SW480 (cell line): ENCODE results near the gene SPSB2.

Experiments used
- DNase-seq: peaks from one replicate; pipeline ENCODE4 v3.0.0-alpha.2; 2016; ENCODE audit warnings: low spot score

Gene SPSB2

DNA sequence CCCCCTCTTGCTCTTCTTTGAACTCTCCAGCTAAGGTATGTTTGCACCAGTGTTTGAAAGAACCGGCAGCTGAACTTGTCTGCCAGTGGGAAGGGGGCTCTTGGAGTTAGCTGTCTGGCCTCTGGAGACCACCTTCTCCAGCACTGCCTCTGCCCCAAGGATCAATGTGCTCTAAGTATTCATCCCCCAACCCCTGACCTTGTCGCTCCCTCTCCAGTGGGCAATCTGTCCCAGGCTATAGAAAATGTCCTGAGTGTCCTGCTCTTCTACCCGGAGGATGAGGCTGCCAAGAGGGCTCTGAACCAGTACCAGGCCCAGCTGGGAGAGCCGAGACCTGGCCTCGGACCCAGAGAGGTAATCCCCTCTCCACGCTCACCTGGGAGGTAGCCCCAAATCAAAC, 42.1 kb downstream of the SPSB2 start:
- no peak for DNase-seq

DNA sequence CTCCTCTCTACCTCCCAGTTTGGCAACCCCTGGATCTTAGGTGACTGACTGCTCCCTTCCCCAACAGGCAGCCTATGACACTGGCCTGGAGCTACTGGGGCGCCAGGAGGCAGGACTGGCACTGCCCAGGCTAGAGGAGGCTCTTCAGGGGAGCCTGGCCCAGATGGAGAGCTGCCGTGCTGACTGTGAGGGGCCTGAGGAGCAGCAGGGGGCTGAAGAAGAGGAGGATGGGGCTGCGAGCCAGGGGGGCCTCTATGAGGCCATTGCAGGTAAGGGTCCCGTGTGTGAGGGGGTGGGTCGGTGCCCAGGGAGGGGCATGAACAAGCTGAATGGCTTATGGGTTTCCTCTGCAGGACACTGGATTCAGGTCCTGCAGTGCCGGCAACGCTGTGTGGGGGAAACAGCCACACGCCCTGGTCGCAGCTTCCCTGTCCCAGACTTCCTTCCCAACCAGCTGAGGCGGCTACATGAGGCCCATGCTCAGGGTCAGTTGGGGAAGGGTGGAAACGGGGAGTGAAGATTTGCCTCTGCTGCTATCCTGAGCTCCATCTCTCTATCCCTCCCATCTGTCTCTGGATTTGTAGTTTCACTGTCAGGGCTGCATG, 42.7 kb downstream of the SPSB2 start:
- DNase-seq: no peak

DNA sequence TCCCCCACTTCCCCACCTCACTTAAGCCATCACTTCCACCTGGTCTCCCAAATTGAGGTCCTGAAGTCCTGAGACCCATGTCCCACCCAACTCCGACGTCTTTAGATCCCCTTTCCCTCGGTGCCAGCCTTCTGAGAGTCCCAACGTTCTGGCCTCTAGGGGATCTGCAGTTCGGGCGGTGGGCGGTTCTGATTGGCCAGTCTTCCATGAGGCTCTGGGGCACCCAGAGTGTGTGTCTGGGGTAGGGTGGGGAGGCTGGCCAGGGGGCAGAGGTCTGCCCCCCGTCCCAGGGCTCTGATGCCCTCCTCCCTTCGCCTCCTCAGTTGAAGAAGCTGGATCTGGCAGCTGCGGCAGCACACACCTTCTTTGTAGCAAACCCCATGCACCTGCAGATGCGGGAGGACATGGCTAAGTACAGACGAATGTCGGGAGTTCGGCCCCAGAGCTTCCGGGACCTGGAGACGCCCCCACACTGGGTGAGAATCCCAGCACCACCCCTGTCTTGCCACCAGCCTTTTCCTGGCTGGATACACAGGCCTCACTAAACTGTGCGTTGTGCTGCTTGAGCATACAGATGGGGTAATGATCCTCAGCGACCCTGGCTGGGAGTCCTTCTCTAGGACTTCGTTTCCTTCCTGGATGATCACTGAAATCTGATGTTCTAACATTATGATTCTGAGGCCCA, 43.4 kb downstream of the SPSB2 start:
- DNase-seq: no peak

DNA sequence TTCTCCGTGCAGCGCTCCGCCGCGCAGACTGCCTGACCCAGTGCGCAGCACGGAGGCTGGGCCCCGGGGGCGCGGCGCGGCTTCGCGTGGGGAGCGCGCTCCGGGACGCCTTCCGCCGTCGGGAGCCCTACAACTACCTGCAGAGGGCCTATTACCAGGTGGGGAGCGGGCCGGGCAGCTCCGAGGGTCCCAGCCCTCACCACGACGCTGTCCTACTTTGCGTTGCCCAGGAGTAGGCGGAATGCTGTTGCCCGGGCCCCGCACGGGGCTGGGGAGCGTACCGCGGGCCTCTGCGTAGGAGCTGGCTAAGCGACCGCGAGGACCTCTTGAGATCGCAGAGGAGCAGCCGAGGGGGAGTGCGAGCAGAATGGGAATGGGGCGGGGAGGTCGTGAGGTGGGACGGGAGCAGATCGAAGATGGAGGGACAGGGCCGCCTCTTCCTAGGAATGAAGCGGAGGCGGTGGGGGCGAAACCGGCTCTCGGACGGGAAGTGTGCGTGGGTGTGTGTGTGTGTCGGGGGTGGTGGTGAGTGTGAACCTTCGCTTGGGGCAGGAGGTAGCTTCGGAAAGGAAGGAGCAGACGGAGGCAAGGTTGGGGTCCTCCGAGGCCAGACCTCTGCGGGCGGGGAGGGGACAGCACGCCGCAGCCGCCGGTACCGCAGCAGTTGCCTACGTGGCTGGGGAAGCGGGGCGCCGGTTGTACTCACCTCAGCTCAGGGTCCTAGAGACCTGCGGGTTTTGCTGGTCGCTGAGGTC, 44.1 kb downstream of the SPSB2 start:
- DNase-seq: peak; percentile 65

DNA sequence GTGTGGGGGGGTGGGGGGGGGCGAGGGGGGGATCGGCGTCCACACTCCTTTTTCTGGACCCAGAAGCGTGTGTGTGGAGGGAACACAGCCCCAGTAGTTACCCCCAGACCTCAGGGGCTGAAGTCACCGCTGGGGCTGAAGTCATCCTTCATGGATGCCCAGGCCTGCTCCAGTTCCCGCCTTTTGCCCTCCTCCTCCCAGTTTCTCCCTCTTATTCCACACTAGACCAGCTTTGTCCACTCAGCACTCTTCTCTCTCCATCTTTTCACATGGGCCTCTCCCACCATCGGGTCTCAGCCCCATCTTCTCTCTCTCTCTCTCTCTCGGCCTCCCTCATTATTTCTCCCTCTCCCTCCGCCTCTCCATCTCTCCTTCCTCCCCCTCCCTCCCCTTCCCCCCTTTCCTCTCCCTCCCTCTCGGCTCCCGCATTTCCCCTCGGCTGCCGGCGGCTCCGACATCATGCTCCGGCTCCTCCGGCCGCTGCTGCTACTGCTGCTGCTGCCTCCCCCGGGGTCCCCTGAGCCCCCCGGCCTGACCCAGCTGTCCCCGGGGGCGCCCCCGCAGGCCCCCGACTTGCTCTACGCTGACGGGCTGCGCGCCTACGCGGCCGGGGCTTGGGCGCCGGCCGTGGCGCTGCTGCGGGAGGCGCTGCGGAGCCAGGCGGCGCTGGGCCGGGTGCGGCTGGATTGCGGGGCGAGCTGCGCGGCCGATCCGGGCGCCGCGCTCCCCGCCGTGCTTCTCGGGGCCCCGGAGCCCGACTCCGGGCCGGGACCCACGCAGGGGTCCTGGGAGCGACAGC, 44.9 kb downstream of the SPSB2 start, which contains the start of gene P3H3:
Gene P3H3, plus strand, starts transcription at position 426 of the 799 bp plus-strand sequence. Its CDS starts 34 bp downstream, at position 460.
- DNase-seq: peak; percentile 71

DNA sequence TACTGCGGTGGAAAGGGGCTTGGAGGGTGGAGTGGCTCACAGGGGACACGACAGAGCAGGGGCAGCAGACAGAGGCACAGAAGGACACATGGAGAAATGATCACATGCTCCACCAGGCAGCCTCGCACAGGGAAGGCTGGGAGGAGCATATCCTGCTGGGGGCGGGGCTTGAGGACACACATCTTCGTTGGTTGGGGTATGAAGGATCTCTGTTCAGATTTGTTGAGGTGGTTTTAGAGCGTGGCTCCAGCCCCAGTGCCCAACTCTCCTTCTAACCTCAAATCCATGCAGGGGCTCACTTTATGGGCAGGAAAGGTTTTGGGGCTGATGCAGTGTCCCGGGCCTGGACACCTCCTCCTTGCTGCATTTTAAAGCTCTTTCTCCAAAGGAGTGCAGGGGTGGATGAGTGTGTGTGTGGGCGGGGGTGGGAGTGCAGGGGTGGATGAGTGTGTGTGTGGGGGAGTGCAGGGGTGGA, 45.6 kb downstream of the SPSB2 start:
- peak; percentile 89 for DNase-seq

DNA sequence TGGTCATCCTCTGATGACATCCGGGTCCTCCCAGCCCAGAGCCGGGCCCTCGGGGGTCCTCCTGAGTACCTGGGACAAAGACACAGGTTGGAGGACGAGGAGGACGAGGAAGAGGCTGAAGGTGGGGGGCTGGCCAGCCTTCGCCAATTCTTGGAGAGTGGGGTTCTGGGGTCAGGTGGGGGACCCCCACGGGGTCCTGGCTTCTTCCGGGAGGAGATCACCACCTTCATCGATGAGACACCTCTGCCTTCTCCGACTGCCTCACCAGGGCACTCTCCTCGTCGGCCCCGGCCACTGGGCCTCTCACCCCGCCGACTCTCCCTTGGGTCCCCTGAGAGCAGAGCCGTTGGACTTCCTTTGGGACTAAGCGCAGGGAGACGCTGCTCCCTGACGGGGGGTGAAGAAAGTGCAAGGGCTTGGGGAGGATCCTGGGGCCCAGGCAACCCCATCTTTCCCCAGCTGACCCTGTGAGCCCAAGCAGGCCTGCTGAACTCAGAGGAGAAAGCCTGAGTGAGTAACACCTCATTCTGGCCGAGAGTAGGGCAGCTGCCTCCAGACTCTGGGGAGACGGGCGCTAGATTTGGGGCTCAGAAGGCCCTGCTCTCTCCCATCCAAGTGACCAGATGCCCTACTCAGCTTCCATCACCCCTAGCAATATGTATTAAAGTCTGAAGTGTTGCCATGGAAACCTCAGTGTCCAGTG, 46.2 kb downstream of the SPSB2 start:
- no peak for DNase-seq

DNA sequence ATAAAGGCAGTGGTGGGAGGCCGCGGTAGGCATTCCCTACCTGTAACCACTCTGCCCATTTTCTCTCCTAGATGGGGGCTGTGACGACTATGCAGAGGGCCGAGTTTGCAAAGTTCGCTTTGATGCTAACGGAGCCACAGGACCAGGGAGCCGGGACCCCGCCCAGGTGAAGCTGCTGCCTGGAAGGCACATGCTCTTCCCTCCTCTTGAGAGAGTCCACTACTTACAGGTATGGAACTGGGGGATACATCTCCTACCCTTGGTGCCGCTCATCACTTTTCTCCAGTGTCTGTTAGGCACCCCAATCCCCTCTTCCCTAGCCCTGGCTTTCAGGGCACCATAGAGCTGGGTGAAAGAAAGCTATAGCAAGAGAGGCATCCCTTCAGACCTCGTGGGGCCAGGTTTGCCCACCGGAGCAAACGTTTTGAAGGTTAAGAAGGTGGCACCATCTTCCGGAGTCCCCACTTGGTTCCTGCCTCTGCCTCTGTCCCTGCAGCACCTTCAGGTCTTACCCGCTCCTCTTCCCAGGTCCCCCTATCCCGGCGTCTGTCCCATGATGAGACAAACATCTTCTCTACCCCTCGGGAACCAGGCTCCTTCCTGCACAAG, 46.9 kb downstream of the SPSB2 start:
- no peak for DNase-seq

DNA sequence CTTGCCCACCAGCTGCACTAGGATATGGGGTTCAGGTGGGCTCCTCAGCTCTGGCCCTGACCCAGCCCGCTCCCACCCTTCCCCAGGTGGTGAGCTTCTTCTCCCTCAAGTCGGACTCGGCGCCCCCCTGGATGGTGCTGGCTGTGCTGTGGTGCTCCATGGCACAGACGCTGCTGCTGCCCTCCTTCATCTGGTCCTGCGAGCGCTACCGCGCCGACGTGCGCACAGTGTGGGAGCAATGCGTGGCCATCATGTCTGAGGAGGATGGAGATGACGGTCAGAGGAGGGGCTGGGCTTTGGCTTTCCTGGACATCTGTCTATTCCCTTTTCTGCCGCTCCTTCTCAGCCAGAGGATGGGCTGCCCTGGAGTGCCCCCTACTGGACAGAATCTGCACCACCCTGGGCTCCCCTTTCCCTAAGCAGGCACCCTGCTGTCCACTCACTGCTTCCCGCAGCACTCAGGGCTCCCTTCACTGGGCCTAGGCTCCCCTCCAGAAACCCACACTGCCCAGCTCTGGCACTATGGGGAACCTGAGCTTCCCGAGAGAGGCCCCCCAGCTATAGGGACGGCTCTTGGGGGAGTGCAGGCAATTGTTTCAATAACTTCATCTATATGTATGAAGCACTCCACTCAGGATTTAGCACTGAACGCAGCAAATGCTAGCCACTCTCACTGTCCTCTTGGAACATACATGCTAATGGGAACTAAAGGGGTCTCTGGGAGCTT, 47.5 kb downstream of the SPSB2 start:
- DNase-seq: peak; percentile 88

DNA sequence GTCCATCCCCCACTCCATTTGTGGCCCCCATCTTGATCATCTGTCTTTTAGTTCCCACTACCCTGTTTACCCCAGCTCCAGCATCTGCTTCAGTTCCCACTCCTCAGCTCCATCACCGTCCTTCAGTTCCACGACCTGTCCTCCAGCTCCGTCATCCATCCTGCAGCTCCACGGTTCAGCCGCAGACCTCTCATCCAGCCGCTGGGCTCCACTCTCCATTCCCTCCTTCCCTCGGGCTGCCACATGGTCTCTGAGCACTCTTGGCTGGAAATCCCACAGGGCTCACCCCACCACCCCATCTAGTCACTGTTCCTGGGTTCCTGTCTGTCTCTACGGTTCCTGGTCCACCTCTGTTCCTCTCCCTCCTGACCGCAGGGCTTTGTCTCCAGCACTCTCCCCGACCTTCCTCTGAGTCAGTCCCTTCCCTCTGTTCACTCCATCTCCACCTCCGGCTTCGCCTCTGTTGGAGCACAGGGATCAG, 48.2 kb downstream of the SPSB2 start:
- no peak for DNase-seq

DNA sequence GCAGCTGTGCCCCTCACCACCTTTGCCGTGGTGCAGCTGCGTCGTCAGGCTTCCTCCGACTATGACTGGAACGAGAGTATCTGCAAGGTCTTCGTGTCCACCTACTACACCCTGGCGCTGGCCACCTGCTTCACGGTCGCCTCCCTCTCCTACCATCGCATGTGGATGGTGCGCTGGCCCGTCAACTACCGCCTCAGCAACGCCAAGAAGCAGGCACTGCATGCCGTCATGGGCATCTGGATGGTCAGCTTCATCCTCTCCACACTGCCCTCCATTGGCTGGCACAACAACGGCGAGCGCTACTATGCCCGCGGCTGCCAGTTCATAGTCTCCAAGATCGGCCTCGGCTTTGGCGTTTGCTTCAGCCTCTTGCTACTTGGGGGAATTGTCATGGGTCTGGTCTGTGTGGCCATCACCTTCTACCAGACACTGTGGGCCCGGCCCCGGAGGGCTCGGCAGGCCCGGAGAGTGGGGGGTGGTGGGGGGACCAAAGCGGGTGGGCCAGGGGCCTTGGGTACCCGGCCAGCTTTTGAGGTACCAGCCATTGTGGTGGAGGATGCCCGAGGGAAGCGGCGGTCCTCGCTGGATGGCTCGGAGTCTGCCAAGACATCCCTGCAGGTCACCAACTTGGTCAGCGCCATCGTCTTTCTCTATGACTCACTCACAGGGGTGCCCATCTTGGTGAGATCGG, 48.9 kb downstream of the SPSB2 start:
- DNase-seq: no peak

DNA sequence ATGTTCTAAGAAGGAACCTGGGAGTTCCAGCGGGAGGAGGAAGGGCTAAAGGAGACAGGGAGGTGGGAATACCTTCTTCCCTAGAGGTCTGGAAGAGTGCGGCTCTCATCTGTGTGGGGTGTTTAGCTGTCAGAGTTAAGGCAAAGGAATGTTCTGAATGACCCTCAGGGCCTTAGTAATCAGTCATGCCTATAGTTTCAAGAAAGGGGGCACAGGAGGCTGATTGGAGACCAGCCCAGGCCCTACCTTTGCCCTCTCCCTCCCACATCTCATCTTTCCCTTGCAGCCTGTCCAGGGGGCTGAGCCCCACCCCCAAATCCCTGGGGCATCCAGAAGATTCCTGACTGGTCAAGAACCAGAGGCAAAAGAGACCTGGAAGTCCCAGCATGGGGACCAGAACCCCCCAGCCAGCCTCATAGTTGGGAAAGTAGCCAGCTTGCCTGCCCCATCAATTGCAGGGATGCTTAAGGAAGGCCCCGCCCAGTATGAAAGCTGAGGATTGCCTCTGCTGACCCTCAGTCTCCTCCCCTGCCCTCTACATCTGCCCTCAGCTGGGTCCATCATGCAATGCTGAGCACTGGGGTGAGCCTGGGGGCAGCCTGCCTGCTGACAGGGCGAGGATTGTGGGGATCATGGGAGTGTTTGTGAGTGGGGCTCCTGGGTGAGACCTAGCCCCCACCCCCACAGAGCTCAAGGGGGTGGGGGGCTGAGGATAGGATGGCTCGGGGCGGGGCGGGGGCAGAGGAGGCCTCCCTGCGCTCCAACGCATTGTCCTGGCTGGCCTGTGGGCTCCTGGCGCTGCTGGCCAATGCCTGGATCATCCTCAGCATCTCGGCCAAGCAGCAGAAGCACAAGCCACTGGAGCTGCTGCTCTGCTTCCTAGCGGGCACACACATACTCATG, 49.7 kb downstream of the SPSB2 start:
- no peak for DNase-seq

DNA sequence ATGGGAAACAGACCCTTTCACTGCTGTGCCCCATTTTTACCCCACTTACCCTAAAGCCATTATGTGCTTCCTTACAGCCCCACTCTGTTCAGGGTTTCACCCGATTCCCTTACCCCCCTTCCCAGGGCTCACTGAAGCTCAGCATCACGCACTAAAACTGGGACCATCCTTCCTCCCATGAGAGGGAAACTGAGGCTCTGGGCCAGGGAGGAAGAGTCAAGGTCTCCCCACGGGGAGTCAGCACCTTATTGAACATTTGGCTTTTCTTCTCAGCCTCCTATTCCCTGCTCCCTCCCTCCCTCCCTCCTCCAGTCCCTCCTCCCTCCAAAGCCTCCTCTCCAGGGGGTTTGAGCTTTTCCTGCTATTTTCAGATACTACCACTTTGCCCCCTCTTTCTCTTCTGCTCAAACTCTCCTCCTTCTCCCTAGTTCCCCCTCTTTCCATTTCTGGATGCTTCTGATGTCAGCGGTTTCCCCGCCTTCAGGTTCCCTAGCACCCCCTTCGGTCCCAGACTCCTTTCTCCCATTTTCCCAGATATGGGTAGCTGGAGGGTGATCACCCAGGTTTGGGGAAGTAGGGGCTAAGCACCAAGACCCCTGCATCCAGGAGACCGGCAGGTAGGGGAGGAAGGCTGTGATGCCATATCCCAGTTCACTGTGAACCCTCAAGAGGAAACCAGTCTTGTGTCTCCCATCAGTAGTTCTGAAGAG, 50.5 kb downstream of the SPSB2 start:
- no peak for DNase-seq

DNA sequence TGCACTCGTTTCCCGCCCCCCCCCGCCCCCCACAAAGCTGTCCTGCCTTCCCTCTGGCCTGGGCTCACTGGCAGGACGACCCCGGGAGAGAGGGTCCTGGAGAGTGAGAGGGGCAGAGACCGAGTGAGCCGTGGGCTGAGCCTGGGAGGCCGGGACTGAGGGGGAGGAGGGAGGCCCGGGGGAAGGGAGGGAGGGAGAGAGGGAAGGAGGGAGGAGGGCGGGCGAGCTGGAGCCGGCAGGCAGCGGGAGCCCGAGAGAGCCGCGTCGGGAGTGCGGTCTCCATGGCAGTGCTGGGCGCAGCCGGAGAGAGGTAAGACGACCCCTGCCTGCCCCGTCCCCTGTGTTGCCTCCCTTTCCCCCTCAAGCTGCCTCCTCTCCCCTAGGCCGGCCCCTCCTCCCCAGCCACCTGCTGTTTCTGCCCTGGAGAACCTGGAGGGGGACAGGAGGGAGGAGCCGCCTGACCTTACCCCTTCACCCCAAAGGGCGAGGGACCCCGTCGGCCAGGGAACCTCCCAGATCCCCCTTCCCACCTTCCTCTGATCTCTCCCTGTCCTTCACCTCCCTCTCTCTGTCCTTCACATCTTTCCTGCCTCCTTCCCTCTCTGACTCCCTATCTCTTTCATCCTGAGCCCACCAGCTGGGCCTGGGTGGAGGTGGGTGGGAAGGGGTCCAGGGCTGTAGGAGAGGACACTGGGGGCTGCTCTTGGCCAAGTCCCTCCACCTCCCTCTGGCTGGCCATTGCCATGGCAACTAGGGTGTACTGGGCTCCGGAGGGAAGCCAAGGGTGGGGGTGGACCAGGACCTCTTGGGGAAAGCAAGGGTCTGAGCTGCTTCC, 51.3 kb downstream of the SPSB2 start, which contains the start of gene GPR162:
Gene GPR162, plus strand, starts transcription at position 231 of the 835 bp plus-strand sequence. CDS start 2,078 bp downstream, outside the sequence.
- DNase-seq: peak; percentile 24
